Activated T-cell treated with anti-CD3 and anti-CD28 coated beads for 1 hour (primary cell): ENCODE measurements around the gene MYO9A.

Experiments
- DNase-seq: peaks from one replicate; pipeline ENCODE4 v3.0.0-alpha.2; 2020; ENCODE audit warnings: low read depth

The MYO9A gene

DNA sequence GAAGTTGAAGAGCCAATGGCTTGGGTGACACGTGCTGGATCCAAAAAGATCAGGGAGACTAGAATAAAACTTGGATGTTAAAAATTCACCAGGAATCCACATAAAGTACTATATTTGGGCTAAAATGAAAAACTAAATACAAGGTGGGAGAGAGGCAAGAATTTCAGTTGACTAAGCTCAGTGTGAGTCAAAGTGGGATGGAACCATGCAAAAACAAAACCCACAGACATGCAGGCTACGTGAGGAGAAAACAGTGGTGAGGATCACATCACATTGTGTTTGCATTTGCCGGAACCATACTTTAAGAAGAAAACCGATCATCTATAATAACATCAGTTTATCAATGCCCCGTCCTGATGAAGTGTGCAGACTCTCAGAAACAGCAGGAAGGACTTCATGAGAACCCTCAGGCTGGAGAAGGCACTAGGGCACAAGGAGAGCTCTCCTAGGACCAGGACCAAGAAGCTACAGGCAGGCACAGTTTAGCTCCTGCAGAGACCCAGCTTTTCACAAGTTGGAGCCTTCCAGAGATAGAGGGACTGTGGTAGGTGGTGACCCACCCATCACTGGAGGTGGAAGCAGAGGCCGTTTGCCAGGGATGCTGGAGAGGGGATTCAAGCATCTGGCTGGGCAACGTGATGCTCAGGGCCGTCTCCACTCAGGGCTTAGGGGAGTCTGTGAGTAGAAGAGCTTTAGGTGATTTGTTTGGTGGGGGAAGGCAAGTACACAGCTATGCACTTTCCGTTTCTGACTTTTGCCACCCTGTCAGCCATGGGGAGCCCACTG, 336.6 kb downstream of the MYO9A start:
- DNase-seq, result no peak

DNA sequence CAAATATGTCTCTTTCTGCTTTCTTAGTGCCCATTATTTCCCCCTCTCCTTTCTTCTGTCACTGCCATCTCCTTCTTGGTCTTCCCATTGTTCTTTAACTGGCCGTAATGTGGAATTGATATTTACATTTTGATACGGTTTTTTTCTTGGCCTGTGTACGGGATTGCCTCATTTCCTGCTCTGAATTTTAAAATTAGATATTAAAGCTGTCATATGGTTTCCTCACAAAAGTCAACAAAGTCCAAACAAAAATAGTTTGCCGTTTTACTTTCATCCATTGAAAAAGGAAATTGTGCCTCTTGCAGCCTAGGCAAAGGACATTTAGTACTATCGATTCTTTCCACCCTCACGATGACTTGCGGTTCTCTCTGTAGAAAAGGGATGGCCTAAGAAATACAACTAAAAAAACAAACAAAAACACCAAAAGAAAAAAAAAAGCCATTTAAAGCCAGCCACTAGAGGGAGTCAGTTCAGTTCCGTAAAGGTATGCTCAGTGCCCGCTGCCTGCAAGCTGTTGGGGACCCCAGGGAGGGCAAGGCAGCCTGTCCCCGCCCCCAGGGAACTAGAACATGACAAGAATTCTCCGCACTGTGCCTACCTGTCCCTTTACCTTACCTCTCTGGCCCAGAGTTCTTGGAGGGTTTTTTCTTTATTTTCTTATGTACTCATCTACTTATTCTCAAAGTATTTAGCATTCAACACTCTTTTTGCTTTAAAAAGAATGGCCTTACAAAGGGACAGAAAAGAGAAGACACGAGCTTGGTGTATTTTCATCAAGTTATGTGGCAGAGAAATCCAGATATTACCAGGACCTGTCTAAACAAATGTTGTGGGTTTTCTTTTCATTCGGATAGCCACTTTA, 337.6 kb downstream of the MYO9A start:
- DNase-seq, result peak; percentile 8

DNA sequence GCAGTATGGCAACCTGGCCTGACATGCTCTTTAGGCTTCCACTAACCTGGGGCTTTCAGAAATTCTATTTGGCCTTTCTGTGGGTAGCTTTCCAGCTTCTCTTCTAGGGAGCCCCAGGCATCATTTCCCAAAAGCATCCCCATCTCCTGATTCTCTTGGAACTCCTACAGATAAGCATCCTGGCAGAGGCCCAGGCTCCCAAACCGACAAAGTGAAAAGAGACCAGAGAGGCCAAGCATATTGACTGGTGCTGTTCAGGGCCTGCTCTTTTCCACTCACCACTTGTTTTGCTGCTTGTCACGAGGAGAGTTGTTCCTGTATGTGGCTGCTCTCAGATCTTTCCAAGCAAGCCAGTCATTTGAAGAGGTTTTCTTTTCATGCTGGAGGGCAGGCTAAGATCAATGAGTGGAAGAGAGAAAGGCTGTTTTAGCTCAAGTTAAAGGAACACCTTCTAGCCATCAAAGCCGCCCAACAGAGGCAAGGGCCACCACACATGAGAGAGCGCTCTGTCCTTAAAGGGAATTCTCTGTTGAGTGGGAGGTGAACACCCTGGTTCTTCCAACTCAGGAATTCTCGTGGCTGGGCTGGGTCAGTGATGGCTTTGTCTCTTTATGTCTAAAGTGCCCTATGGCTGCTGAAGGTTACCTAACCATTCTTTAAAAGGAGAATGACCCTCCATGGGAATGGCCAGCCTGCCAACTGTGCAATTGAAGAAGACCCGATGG, 338.7 kb downstream of the MYO9A start:
- DNase-seq, result no peak

DNA sequence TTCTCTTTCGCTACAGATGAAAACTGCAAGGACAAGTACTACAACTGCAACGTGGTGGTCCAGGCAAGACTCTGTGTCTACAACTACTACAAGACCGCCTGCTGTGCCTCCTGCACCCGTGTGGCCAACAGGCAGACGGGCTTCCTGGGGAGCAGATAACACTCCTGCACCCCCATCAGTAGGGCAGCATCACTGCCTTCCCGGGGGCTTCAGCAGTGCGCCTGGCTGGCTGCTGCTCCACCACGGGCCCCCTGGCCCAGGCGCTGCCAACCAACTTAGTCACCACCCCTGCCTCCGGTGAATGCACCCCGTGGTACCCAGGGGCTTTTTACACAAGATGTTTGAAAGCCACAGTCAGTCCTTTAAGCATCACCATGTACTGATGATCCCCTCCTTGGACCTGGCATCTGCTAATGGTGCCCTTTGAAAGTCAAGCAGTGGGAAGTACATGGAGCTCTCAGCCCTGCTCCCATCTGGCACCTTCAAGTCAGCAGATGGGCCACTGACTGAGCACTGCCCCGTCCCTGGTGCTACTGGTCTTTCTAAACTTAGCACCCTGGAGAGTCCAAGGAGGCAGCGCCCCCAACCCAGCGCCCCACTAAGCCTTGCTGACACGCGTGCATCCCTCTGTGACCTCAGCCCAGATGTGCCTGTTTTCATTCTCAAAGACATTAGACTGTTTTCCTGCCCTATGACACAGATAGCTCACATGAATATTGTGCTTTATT, 340.6 kb downstream of the MYO9A start:
- DNase-seq, result no peak

DNA sequence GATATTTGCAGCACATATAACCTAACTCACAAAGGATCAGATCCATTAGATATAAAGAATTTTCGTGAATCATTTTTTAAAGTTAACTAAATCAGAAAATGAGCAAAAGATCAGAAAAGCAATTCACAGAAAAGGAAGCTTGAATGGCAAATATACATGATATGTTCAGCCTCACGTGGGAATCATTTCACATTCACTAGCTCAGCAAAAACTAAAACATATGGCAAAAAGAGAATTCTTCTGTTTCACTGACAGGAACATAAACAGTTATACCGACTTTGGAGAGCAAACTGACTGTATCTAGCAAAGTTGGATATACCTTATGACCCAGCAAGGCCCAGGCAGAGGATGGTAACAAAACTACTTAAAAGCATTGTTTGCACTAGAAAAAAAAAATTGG, 341.6 kb downstream of the MYO9A start:
- no peak for DNase-seq

DNA sequence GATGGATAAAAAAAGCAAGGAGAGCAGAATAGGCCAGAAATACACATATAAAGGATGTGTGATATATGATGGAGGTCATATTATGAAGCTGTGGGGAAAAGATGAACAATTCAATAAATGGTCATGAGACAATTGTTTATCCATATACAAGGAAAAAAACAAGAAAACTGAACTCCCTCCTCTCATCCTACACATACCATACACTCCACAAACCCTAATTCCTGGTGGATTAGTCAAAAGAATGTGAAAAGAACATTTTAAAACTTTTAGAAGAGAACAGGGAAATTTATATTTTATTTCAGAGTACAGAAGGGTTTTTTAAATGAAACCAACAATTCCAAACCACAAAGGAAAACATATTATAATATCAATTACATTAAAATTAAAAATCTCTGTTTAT, 342.1 kb downstream of the MYO9A start:
- DNase-seq, result no peak

DNA sequence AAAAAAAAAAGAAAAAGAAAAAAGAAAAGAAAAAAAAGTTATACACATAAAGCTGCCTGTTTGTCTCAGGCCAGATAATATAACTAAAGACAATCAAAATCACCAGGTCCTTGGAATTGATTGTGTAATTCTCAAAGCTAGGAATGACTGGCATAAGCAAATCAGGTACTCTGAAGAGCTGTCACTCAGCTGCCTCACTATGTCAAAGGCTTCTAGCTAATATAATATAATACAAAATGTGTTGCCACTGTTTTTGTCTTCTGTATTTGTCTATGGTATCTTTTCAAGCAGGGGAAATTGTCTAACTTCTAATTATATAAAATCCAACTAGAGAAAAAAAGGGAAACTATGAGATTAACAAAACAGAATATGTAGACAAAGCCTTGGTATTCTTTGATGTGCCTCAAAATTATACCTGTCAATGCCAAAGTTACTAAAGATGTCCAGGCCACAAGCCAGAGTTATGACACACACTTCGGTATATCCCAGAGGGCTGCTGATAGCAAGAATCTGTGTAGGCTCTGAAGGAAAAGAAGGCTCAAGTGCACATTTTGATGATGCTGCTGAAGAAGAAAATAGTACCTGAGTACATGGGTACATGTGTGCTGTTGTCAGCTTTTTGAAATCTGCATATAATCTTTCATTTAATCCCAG, 344.6 kb downstream of the MYO9A start:
- DNase-seq, result no peak
